Fibroblast of lung (primary cell): ENCODE data around the gene CRTAC1. TPM values are rescaled to one million over a fixed set of nuclear protein-coding genes. Genes with fewer than 3 reads are reported as not detected.

Experiments used
- DNase-seq, 2 donors: peaks; one replicate each; pipeline versions ENCODE4 v3.0.0 to v3.0.0-alpha.2; 2010; ENCODE audit warnings: low read depth in 2 of 2
- H2AFZ ChIP-seq: 2 replicates; pipeline ENCODE4 v1.5.1; 2012; ENCODE audit warnings: low read length, control low read depth, inconsistent platforms
- H3K27ac ChIP-seq: 2 replicates; pipeline ENCODE4 v1.5.1; 2011; ENCODE audit warnings: low read length, control low read depth; ENCODE audit not compliant: insufficient read depth
- H3K27me3 ChIP-seq: 2 replicates; pipeline ENCODE4 v1.5.1; 2011; ENCODE audit warnings: mild to moderate bottlenecking, low read length; ENCODE audit not compliant: control insufficient read depth, insufficient read depth
- H3K36me3 ChIP-seq: 2 replicates; pipeline ENCODE4 v1.5.1; 2011; ENCODE audit warnings: low read length; ENCODE audit not compliant: control insufficient read depth, insufficient read depth
- H3K4me1 ChIP-seq: 2 replicates; pipeline ENCODE4 v1.5.1; 2011; ENCODE audit warnings: low read length; ENCODE audit not compliant: control insufficient read depth, insufficient read depth; ENCODE audit errors: extremely low read depth
- H3K4me2 ChIP-seq: 2 replicates; pipeline ENCODE4 v1.5.1; 2011; ENCODE audit warnings: low read length, control low read depth; ENCODE audit not compliant: insufficient read depth; ENCODE audit errors: extremely low read depth
- H3K4me3 ChIP-seq, 4 experiments: fragments of 200-600 bp in 1 of 4; sonication (generic) in 1 of 4; replicated peaks in 1 of 4; 2 replicates each; pipeline ENCODE4 v1.5.1; 2011 to 2016; ENCODE audit warnings: low read length in 4 of 4, low read depth in 3 of 4, mild to moderate bottlenecking in 3 of 4, control low read depth in 2 of 4, inconsistent platforms in 1 of 4, mixed read lengths in 1 of 4; ENCODE audit not compliant: insufficient read depth in 1 of 4; ENCODE audit errors: control extremely low read depth in 1 of 4
- H3K79me2 ChIP-seq: 2 replicates; pipeline ENCODE4 v1.5.1; 2012; ENCODE audit warnings: mild to moderate bottlenecking, low read length, inconsistent platforms; ENCODE audit not compliant: control insufficient read depth, insufficient read depth
- H3K9ac ChIP-seq: 2 replicates; pipeline ENCODE4 v1.5.1; 2011; ENCODE audit warnings: mild to moderate bottlenecking, low read length, control low read depth; ENCODE audit not compliant: insufficient read depth
- H3K9me3 ChIP-seq: 2 replicates; pipeline ENCODE4 v1.5.1; 2012; ENCODE audit warnings: low read depth, low read length; ENCODE audit not compliant: control insufficient read depth, insufficient read depth
- H4K20me1 ChIP-seq: 2 replicates; pipeline ENCODE4 v1.5.1; 2011; ENCODE audit warnings: low read length; ENCODE audit not compliant: control insufficient read depth, insufficient read depth; ENCODE audit errors: extremely low read depth
- CTCF ChIP-seq, 2 donors: IDR thresholded peaks in 1 of 2; conservative IDR thresholded peaks in 1 of 2; 1 replicate in 1 of 2; 2 replicates in 1 of 2; pipeline ENCODE4 v1.5.1; 2011 to 2012; ENCODE audit warnings: low read length in 2 of 2, control low read depth in 1 of 2, inconsistent platforms in 1 of 2, low read depth in 1 of 2, mild to moderate bottlenecking in 1 of 2
- EZH2 ChIP-seq: IDR thresholded peaks from 2 replicates; pipeline ENCODE4 v1.5.1; 2012; ENCODE audit warnings: low read length, control low read depth, mild to moderate bottlenecking; ENCODE audit errors: missing control alignments
- polyA plus RNA-seq, 2 donors: library from polyadenylated mRNA; depleted of rRNA in 1 of 2; stranded (reverse) in 1 of 2; unstranded in 1 of 2; fragments of >200 nt; gene quantifications; 2 replicates each; pipeline ENCODE4 v1.2.1, GENCODE V29; 2011 to 2012; ENCODE audit warnings: missing spikeins in 1 of 2
- total RNA-seq: library from RNA; depleted of rRNA; stranded (reverse); fragments of >200 nt; gene quantifications from 2 replicates; pipeline ENCODE4 v1.2.1, GENCODE V29; 2014

Gene CRTAC1
- total and polyA plus RNA-seq, 2 donors (not counting 1 experiment from before 2014, with no cell fraction given) = not detected

GRCh38 chr10:97866524-97867219 is 163.7 kb downstream of the CRTAC1 start:
- H3K9me3 ChIP-seq = no peaks in the 10 kb centered on the region
- no peaks in the 10 kb centered on the region for H3K4me1 ChIP-seq
- no peak overlapping the region for H3K27ac ChIP-seq
- H3K9ac ChIP-seq = no peak overlapping the region
- DNase-seq = no peak
- no peak for TF ChIP-seq EZH2
- TF ChIP-seq CTCF (conservative IDR thresholded peaks at IDR 0.05 in 1 of 2, IDR thresholded peaks at IDR 0.05 in 1 of 2; ENCODE audit: low read depth in 1 of 2, low read length in 2 of 2) = no peak
- no peaks in the 10 kb centered on the region for H3K36me3 ChIP-seq
- no peak overlapping the region for H3K4me2 ChIP-seq
- H3K27me3 ChIP-seq = peaks cover 14% of the 10 kb centered on the region
- no peaks in the 10 kb centered on the region for H3K79me2 ChIP-seq
- H4K20me1 ChIP-seq = no peaks in the 10 kb centered on the region
- no peak overlapping the region for H2AFZ ChIP-seq
- no peak overlapping the region for H3K4me3 ChIP-seq

GRCh38 chr10:97865488-97865887 is 164.9 kb downstream of the CRTAC1 start:
- Histone ChIP-seq H3K27ac (no peak overlapping the region), H3K9me3 (no peaks in the 10 kb centered on the region), H4K20me1 (no peaks in the 10 kb centered on the region), H3K79me2 (no peaks in the 10 kb centered on the region), H2AFZ (no peak overlapping the region), H3K9ac (no peak overlapping the region), H3K4me2 (no peak overlapping the region), H3K36me3 (no peaks in the 10 kb centered on the region), H3K4me3 (no peak overlapping the region), H3K4me1 (no peaks in the 10 kb centered on the region), H3K27me3 (peaks cover 8% of the 10 kb centered on the region)
- no peak for TF ChIP-seq CTCF (conservative IDR thresholded peaks at IDR 0.05 in 1 of 2, IDR thresholded peaks at IDR 0.05 in 1 of 2; ENCODE audit: low read depth in 1 of 2, low read length in 2 of 2)
- no peak for TF ChIP-seq EZH2
- DNase-seq = no peak

- Histone ChIP-seq H4K20me1 (no peaks in the 10 kb centered on the region), H3K4me1 (no peaks in the 10 kb centered on the region), H3K9me3 (no peaks in the 10 kb centered on the region), H3K27ac (no peak overlapping the region), H3K4me2 (no peak overlapping the region), H3K27me3 (peaks cover 3% of the 10 kb centered on the region), H3K4me3 (no peak overlapping the region), H2AFZ (no peak overlapping the region), H3K79me2 (no peaks in the 10 kb centered on the region), H3K36me3 (no peaks in the 10 kb centered on the region), H3K9ac (no peak overlapping the region)
- no peak for DNase-seq
- TF ChIP-seq CTCF (conservative IDR thresholded peaks at IDR 0.05 in 1 of 2, IDR thresholded peaks at IDR 0.05 in 1 of 2; ENCODE audit: low read depth in 1 of 2, low read length in 2 of 2) (no peak), EZH2 (no peak)
Measured at GRCh38 chr10:97863808-97864207, 166.6 kb downstream of the CRTAC1 start.
